Mucosa of gallbladder (tissue), 1 donor: ENCODE data around the gene BHLHE23. TPM values are rescaled to one million over a fixed set of nuclear protein-coding genes. Genes with fewer than 3 reads are reported as not detected.
"Not testable (repeated sequence)": the region's sequence is repeated elsewhere in the genome, so short reads cannot be mapped to it uniquely, and the experiment has no call there.

Source experiments
- DNase-seq: peaks from one replicate; pipeline ENCODE4 v3.0.0-alpha.2; 2020; ENCODE audit warnings: low spot score
- total RNA-seq: library from RNA; stranded (reverse); gene quantifications from one replicate; pipeline ENCODE4 v1.2.1, GENCODE V29; 2021
- donor health status: DM: no; HTN: no; CAD: no.

The BHLHE23 gene
- total RNA-seq, 1 donor from 2014 or later = not detected

GRCh38 chr20:62961310-62961783 is 45.4 kb downstream of the BHLHE23 start:
- no peak for DNase-seq

DNA sequence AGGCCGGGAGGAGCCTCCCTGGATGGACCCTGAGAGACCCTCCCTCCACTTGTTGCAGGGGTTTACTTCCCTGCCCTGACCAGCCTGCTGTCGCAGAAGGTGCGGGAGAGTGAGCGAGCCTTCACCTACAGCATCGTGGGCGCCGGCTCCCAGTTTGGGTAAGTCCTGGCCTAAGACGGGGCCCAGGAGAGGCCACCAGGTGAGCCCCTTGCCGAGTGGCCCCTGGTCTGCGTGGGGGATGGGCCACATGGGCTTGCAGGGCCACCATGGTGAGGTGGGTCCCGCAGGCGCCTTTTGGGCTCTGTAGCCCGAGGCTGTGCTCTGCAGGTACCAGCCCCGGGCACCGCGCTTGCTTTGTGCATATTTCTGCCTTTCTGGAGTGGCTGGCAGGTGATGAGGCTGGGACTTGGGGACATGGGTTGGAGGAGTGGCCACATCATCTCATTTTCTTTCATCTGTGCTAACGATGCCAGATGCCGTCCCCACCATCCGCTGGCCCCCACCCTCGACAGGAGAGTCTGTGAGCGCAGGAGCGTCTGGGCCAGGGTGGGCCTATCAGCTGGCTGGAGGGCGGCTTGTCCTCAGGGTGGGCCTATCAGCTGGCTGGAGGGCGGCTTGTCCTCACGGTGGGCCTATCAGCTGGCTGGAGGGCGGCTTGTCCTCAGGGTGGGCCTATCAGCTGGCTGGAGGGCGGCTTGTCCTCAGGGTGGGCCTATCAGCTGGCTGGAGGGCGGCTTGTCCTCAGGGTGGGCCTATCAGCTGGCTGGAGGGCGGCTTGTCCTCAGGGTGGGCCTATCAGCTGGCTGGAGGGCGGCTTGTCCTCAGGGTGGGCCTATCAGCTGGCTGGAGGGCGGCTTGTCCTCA is 46.1 kb downstream of the BHLHE23 start:
- not testable (repeated sequence) for DNase-seq

DNA sequence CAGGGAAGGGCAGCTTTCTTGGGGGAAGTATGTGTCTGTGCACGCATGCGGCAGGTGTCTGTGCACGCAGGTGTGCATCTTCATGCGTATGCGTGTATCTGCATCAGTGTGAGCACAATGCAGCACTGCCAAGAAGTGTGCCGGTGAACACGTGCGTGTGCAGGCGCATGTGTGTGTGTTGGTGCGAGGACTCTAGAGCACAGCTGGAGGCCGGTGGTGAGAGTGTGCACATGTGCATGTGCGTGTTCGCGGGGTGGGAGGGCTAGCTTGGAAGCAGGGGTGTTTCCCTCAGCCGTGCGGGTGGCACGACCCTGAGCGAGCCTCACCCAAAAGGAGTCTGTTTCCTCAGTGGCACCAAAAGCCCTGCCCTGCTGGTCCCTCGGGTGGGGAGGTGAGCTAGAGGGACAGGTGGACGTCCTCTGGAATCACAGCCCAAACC is 46.7 kb downstream of the BHLHE23 start:
- DNase-seq = no peak

- no peak for DNase-seq
Observed at GRCh38 chr20:62959101-62959971, 47.4 kb downstream of the BHLHE23 start.

- no peak for DNase-seq
Observed at GRCh38 chr20:62958388-62959100, 48.2 kb downstream of the BHLHE23 start.

DNA sequence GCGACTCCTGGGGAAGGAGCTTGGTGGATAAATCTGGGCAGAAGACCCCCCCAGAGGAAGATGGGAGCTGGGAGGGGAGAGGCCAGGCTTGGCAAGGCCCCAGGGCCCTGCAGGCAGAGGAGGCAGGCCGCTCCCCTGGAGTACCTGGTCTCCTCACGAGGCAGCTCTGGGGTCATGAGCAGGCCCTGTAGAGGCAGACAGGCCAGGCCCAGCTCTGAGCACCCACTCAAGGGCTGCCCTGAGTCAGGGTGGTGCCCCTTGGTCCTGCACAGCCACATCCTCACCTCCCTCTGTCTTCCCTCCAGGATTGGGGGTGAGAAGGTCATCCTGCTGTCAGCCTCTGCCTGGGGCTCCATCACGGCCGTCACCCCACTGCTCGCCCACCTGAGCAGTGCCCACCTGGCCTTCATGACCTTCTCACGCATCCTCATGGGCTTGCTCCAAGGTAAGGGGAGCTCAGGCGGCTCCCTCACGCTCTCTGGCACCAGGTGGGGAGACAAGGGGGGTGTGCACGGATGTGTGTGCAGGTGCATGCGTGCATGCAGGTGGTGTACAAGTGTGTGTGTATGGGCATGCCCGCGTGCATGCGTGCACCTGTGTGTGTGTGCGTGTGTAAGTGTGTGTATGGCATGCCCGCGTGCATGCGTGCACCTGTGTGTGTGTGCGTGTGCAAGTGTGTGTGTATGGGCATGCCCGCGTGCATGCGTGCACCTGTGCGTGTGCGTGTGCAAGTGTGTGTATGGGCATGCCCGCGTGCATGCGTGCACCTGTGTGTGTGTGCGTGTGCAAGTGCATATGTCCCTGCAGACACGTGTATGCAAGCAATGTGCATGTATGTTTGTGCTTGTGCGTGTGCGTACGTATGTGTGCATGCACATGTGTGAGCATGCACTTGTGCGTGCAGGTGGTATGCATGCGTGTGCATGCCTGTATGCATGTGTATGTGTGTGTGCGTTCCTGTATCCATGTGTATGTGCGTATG is 49.3 kb downstream of the BHLHE23 start:
- no peak for DNase-seq

DNA sequence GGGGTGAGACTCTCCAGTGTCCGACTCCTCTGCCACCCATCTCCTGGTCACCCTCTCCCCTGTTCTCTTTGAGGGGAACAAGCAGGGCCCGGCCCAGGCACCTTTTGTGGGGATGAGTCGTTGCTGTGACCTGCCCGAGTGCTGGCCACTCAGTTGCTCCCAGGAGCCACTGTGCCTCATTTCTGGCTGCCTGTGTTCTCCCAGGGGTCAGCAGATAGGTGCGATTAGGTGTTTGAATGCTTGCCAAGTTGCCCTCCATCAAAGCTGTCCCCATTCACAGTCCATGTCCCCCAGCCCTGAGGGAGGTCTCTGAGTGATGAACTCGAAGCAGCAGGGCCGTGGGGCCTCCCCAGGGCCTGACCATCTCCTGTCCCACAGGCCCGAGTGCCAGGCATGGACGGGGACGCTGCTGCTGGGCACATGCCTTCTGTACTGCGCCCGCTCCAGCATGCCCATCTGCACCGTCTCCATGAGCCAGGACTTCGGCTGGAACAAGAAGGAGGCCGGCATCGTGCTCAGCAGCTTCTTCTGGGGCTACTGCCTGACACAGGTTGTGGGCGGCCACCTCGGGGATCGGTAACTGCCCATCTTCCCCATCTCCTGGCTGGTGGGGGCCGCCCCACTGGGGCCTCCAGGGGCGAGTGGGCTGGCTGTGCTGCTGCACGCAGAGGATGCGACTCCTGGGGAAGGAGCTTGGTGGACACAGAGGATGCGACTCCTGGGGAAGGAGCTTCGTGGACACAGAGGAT is 50.2 kb downstream of the BHLHE23 start:
- DNase-seq = no peak

Other genes starting within 250 kb of the BHLHE23 start
- 8.9 TPM for gene MRGBP, start 210.5 kb downstream of the BHLHE23 start, total RNA-seq
- 50.8 TPM for gene OGFR, start 202.1 kb downstream of the BHLHE23 start, total RNA-seq
- 3.6 TPM for gene COL9A3, start 189.9 kb downstream of the BHLHE23 start, total RNA-seq
- 8.2 TPM for gene TCFL5, start 145.1 kb downstream of the BHLHE23 start, total RNA-seq
- 61.1 TPM for gene DIDO1, start 80.5 kb downstream of the BHLHE23 start, total RNA-seq
- gene GID8, start 68.8 kb downstream of the BHLHE23 start, total RNA-seq = 32.9 TPM
- gene SLC17A9, start 54.3 kb downstream of the BHLHE23 start, total RNA-seq = 19.8 TPM
- gene YTHDF1, start 209.2 kb upstream of the BHLHE23 start, total RNA-seq = 40.8 TPM
- gene BIRC7, start 228.9 kb upstream of the BHLHE23 start, total RNA-seq = 0.14 TPM
- gene NKAIN4, start 247.5 kb upstream of the BHLHE23 start, total RNA-seq = not detected